ENCODE data around the gene DROSHA.

The DROSHA gene

DNA sequence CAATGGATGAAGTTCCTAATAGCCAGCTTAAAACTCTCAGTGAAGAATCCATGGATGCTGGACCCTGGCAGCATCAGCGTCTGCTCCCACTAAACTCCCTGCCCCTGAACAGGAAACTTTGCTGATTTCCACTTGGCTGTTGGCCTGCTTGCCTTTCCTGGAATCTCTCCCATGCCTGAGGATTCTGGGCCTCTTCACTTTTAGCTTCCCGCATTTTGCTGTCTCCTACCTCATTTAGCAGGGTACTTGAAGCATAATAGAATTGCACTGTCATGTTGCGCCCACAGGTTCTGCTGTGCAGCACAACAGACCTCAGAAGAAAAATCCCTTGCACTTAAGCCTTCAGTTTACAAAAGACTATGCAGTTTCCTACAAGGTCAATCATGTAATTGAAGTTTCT, 127.6 kb downstream of the DROSHA start:
- Histone ChIP-seq H4K20me1 (ENCODE audit: insufficient read depth, low read length) (no peaks in the 10 kb centered on the region), H3K9me3 (ENCODE audit: insufficient read depth, low read length, severe bottlenecking) (no peaks in the 10 kb centered on the region), H3K4me3 (ENCODE audit: low read depth in 1 of 2, low read length in 2 of 2) (no peak overlapping the region), H3K36me3 (ENCODE audit: insufficient read depth, low read length) (peaks cover 61% of the 10 kb centered on the region), H3K9ac (ENCODE audit: low read depth, low read length) (no peak overlapping the region), H3K4me2 (ENCODE audit: insufficient read depth, low read length) (no peak overlapping the region), H3K27me3 (ENCODE audit: insufficient read depth, low read length, poor library complexity) (no peaks in the 10 kb centered on the region), H2AFZ (ENCODE audit: low read depth, low read length) (no peak overlapping the region), H3K79me2 (ENCODE audit: insufficient read depth, low read length) (no peaks in the 10 kb centered on the region), H3K27ac (ENCODE audit: low read length) (no peak overlapping the region), H3K4me1 (ENCODE audit: insufficient read depth, low read length) (no peaks in the 10 kb centered on the region)
- ATAC-seq (ENCODE audit: insufficient read depth, low read depth) (no peak), DNase-seq (no peak)
- no peak for TF ChIP-seq EZH2 (IDR thresholded peaks at IDR 0.05; ENCODE audit: borderline replicate concordance, low read depth, low read length, severe bottlenecking)
- TF ChIP-seq, protein P1, sequence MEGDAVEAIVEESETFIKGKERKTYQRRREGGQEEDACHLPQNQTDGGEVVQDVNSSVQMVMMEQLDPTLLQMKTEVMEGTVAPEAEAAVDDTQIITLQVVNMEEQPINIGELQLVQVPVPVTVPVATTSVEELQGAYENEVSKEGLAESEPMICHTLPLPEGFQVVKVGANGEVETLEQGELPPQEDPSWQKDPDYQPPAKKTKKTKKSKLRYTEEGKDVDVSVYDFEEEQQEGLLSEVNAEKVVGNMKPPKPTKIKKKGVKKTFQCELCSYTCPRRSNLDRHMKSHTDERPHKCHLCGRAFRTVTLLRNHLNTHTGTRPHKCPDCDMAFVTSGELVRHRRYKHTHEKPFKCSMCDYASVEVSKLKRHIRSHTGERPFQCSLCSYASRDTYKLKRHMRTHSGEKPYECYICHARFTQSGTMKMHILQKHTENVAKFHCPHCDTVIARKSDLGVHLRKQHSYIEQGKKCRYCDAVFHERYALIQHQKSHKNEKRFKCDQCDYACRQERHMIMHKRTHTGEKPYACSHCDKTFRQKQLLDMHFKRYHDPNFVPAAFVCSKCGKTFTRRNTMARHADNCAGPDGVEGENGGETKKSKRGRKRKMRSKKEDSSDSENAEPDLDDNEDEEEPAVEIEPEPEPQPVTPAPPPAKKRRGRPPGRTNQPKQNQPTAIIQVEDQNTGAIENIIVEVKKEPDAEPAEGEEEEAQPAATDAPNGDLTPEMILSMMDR (IDR thresholded peaks at IDR 0.05; ENCODE audit: borderline replicate concordance, extremely low read depth, low read length, poor library complexity, severe bottlenecking) = no peak

DNA sequence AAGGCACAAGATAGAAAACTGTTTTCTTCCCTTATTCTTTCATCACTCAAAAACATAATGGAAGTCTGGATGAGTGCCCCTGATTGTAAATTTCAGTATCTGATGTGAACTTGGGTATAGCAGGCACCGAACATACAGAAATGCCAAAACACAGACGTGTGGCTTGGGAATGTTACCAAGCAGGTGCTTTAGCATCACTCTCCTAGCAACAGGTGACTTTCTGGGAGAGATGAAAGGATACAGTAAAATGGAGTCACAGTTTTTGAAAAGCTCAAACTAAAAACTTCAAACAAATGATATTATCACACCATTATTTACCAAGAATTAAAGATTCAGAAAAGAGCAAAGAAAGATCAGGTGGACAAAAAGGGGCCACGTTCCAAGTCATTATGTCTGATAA, 130.2 kb downstream of the DROSHA start:
- Histone ChIP-seq H3K36me3 (ENCODE audit: insufficient read depth, low read length) (peaks cover 38% of the 10 kb centered on the region), H3K27me3 (ENCODE audit: insufficient read depth, low read length, poor library complexity) (no peaks in the 10 kb centered on the region), H3K9me3 (ENCODE audit: insufficient read depth, low read length, severe bottlenecking) (no peaks in the 10 kb centered on the region), H3K4me2 (ENCODE audit: insufficient read depth, low read length) (no peak overlapping the region), H3K9ac (ENCODE audit: low read depth, low read length) (no peak overlapping the region), H4K20me1 (ENCODE audit: insufficient read depth, low read length) (no peaks in the 10 kb centered on the region), H3K79me2 (ENCODE audit: insufficient read depth, low read length) (no peaks in the 10 kb centered on the region), H3K4me3 (ENCODE audit: low read depth in 1 of 2, low read length in 2 of 2) (no peak overlapping the region), H3K4me1 (ENCODE audit: insufficient read depth, low read length) (no peaks in the 10 kb centered on the region), H2AFZ (ENCODE audit: low read depth, low read length) (no peak overlapping the region), H3K27ac (ENCODE audit: low read length) (no peak overlapping the region)
- TF ChIP-seq, protein P1 (IDR thresholded peaks at IDR 0.05; ENCODE audit: borderline replicate concordance, extremely low read depth, low read length, poor library complexity, severe bottlenecking) = no peak
- no peak for TF ChIP-seq EZH2 (IDR thresholded peaks at IDR 0.05; ENCODE audit: borderline replicate concordance, low read depth, low read length, severe bottlenecking)
- ATAC-seq (ENCODE audit: insufficient read depth, low read depth) = no peak
- no peak for DNase-seq

DNA sequence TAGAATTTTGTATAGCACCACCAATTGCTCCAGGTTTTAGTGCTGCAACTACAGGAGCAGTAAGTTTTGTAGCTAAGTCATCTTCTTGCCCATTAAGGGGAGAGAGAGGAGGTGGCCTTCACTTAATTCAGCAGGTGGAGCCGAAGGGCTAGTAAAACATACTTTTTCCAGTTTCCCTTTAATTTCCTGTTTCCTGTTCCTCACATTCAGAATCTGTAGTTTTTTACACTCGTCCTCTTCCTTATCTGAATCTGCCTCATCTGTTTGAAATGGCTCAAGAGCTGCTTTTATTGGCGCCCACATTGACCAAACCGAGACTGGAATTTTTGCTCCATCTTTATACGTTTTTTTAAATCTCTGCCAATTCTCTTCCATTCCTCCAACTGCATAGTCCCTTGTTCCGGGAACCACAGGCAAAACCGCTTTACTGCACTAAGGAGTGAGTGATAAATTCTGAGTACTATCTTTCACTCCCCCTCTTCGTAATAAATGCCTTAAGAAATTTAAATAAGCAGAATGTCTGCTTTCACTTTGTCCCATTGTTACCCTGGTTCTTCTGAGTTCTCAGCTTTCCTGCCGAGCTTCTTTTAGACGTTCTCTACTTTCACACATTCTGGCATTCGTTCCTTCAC, 133.9 kb downstream of the DROSHA start:
- no peak overlapping the region for H3K27ac ChIP-seq (ENCODE audit: low read length)

More for the DNA sequence above, 133.9 kb downstream of the DROSHA start:
- no peaks in the 10 kb centered on the region for H3K27me3 ChIP-seq (ENCODE audit: insufficient read depth, low read length, poor library complexity)
- H3K4me3 ChIP-seq (ENCODE audit: low read depth in 1 of 2, low read length in 2 of 2) = no peak overlapping the region
- no peaks in the 10 kb centered on the region for H4K20me1 ChIP-seq (ENCODE audit: insufficient read depth, low read length)
- H3K36me3 ChIP-seq (ENCODE audit: insufficient read depth, low read length) = peaks cover 20% of the 10 kb centered on the region
- H2AFZ ChIP-seq (ENCODE audit: low read depth, low read length) = no peak overlapping the region
- no peak overlapping the region for H3K4me2 ChIP-seq (ENCODE audit: insufficient read depth, low read length)
- TF ChIP-seq, protein P1 (IDR thresholded peaks at IDR 0.05; ENCODE audit: borderline replicate concordance, extremely low read depth, low read length, poor library complexity, severe bottlenecking) = no peak
- TF ChIP-seq EZH2 (IDR thresholded peaks at IDR 0.05; ENCODE audit: borderline replicate concordance, low read depth, low read length, severe bottlenecking) = no peak
- no peaks in the 10 kb centered on the region for H3K9me3 ChIP-seq (ENCODE audit: insufficient read depth, low read length, severe bottlenecking)
- no peaks in the 10 kb centered on the region for H3K4me1 ChIP-seq (ENCODE audit: insufficient read depth, low read length)
- DNase-seq (no peak), ATAC-seq (ENCODE audit: insufficient read depth, low read depth) (no peak)
- H3K9ac ChIP-seq (ENCODE audit: low read depth, low read length) = no peak overlapping the region
- no peaks in the 10 kb centered on the region for H3K79me2 ChIP-seq (ENCODE audit: insufficient read depth, low read length)

Measured in DND-41 (cell line).